Fibroblast of skin of right biceps (primary cell): Measurements from ENCODE around the gene AMOTL1.
A peak's percentile ranks its signal among the peaks of the same experiment; 100 is the strongest.

Source experiments
- DNase-seq: peaks from one replicate; pipeline ENCODE4 v3.0.0-alpha.2; 2013

AMOTL1 gene, protein sequence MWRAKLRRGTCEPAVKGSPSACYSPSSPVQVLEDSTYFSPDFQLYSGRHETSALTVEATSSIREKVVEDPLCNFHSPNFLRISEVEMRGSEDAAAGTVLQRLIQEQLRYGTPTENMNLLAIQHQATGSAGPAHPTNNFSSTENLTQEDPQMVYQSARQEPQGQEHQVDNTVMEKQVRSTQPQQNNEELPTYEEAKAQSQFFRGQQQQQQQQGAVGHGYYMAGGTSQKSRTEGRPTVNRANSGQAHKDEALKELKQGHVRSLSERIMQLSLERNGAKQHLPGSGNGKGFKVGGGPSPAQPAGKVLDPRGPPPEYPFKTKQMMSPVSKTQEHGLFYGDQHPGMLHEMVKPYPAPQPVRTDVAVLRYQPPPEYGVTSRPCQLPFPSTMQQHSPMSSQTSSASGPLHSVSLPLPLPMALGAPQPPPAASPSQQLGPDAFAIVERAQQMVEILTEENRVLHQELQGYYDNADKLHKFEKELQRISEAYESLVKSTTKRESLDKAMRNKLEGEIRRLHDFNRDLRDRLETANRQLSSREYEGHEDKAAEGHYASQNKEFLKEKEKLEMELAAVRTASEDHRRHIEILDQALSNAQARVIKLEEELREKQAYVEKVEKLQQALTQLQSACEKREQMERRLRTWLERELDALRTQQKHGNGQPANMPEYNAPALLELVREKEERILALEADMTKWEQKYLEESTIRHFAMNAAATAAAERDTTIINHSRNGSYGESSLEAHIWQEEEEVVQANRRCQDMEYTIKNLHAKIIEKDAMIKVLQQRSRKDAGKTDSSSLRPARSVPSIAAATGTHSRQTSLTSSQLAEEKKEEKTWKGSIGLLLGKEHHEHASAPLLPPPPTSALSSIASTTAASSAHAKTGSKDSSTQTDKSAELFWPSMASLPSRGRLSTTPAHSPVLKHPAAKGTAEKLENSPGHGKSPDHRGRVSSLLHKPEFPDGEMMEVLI

DNA sequence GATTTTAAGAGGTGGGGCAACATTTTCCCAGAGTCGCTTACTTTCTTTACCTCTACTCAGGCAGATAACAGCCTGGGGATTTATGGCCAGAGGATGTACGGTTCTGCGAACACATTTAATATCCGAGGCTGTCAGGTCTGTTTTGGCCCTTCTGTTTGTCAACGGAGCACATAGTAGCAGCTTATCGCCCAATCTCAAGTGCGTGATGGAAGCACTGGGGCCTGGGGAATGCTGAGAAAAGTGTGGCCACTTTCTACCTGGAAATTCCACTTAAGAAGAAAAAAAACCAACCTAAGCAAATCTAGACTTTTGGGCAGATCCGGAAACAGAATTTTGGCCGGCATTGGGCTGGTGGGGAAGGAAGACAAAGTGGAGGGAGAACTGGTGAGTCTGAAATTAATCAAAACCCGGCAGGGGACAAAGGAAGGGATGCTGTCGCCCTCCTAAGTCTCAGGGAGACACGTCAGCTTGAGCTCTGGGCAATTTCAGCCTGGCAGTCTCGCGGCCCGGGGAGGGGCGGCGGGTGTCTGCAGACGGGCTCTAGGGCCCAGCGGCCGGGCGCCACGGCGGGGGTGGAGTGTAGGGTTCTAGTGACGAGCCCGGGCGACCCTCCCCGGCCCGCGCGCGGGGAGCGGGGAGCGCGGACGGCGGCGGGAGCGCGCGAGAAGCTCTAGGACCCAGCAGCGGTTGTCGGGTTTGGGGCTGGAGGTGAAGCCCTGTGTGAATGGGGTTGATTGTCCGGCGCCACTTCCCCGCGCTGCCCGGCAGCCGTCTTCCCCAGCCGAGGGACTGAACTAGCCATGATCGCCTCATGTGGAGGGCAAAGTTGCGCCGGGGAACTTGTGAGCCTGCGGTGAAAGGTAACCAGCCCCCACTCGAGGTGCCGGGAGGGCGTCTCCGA lies at the start of gene AMOTL1:
Gene AMOTL1, plus strand, starts transcription at position 656 of the 901 bp plus-strand sequence. Its CDS starts 156 bp downstream, at position 812.
- peak; percentile 94 for DNase-seq

- no peak for DNase-seq
Measured at GRCh38 chr11:94719876-94720275, 48.3 kb upstream of the AMOTL1 start.

DNA sequence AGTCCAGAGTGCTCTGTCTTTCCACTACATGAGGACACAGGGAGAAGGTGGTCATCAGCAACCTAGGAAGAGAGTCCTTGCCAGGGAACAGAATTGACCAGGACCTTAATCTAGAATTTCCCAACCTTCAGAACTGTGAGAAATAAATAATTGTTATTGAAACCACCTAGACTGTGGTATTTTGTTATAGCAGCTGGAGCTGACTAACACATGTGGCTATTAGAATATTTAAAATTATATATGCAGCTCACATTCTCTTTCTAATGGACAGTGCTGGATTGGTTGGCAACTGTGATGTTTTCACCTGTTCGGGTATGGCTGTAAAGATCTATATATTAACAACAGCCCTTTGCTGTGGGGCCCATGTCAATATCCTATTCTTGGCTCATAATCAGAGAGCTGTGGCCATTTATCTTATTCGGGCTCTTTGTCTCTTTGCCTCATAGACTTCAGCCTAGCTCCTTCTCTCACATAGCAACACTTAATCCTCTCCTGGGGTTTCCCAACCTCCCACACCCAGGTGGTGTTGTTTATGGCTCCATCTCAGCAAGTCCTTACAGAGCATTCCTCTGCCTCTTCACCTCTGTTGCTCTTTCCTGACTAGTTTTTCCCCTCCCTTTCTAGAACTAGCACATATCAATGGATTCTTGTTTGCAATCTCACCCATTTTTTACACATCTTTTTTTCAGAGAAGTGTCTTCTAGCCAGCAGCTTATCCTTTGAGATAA lies 46.4 kb upstream of the AMOTL1 start:
- DNase-seq = no peak

DNA sequence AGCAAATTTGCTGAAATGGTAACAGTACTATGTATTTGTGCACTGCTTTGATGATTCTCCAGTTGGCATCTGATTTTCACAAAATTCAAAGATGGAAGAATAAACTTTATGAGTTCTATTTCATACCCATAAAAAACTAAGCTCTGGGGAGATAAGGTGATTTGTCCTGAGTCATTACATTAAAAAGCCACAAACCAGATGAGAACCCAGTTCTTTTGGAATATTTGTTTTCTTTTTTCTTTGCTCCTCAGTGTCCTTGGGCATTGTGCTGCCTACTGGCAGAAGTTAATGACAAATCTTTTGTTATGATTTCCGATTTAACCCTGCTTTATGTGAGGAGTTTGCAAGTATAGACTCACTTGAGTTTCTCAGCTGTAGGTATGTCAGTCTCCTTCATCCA lies 45.4 kb upstream of the AMOTL1 start:
- DNase-seq = no peak

DNA sequence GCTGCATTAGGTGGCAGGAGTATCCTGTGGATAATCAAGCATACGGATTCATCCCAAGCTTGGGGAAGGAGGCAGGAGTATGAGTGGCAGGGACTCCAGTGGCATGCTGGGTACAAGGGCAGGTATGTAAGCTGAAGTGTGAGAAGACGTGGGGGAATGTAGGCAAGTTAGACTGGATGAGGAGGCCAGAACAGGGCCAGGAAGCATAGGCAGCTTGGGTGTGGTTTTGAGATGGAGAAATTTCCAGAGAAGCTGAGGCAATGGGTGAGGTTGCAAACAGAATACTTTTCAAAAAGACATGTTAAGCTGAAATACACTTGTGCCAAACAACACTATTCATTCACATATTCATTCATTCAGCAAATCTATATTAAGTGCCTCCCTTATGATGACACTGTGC lies 43.1 kb upstream of the AMOTL1 start:
- no peak for DNase-seq

DNA sequence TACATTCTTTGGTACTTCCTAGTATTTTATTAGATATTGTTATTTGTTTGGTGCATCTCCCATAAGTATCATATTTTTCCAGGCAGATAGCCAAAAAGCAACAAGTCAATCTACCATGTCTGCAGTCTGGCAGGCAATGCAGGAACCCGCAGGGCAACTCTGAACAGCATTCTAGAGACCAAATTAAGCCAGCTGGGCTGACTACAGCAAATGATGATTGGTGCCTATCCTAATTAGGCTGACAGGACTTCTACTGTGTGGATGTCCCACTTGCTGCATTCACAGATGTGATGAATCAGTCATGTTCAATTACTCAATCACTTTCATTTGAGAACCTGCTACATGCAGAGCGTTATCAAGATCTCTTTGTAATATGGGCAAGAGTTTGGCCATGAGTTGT lies 40.3 kb upstream of the AMOTL1 start:
- DNase-seq = no peak

GRCh38 chr11:94728541-94728940 lies 39.6 kb upstream of the AMOTL1 start:
- DNase-seq = peak; percentile 44

GRCh38 chr11:94728966-94729751 lies 39.0 kb upstream of the AMOTL1 start:
- no peak for DNase-seq

- peak; percentile 18 for DNase-seq
Measured at GRCh38 chr11:94730153-94730552, 38.0 kb upstream of the AMOTL1 start.

- peak; percentile 77 for DNase-seq
Measured at GRCh38 chr11:94731880-94732601, 36.1 kb upstream of the AMOTL1 start.

DNA sequence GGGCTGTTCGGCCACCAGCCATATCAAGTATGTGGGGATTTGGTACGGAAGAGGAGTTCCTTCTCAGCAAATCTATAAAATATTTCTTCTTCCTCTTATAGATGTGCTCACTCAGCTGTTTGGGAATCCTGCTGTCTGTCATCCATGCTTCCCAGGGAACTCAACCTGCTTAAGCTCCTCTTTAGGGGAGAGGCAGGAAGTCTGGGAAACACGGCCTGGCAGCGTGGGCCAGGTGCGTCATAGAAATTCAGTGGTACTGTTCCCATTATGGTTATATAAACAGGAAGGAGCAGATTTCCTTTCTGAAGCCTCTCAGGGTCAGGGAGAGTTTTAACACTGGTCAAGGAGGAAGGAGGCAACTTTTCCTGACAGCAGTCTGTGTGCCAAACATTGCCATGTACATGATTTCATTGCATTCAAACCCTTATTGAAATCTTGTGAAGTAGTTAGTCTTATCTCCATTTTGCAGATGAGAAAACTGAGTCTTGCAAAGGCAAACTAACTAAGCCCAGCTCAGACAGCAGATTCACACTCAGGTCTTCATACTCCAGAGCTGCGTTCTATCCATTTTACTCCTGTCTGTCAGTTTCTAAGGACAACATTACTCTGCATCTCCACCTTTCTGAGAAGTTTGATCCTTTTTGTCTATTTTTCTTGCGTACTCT lies 35.4 kb upstream of the AMOTL1 start:
- DNase-seq = peak; percentile 31

- no peak for DNase-seq
Measured at GRCh38 chr11:94734563-94735275, 33.4 kb upstream of the AMOTL1 start.

GRCh38 chr11:94735907-94736306 lies 32.2 kb upstream of the AMOTL1 start:
- no peak for DNase-seq

DNA sequence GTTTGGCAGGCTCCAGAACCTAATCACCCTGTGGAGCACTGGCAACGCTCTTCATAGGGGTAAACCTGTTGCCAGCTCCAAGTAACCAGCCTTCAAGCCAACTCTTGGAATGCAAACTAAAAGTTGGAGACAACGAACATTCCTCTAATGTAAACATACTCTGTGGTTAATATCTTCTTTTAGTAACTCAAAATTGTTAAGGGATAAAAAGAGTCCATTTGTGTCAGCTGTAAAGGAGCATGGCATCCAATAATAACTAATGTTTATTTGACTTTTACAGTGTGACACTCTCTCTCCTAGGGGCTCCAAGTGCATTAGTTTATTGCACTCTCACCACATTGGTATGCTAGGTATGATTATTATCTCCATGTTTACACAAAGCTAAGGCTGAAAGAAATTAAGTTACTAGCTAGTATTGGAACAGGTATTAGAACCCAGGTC lies 31.0 kb upstream of the AMOTL1 start:
- DNase-seq = peak; percentile 66

GRCh38 chr11:94738746-94739145 lies 29.4 kb upstream of the AMOTL1 start:
- no peak for DNase-seq

DNA sequence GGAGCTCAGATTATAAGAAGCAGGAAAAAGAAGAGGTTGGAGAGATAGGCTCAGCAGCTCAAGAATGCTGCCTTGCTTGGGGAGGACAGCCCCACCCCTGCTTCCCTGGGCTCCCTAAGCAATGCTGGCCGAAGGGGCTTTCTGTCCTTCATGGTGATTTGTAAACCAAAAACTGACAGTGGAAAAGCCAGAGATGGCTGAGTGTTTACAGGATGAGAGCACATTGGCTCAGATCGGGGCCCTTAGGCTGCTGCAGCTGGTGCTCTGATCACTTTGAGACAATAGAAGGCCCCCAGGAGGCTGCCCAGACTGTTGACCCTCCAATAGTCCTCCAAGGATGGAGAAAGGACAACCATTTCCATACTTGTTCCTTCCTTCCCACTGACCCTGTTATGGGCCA lies 28.8 kb upstream of the AMOTL1 start:
- DNase-seq = no peak

DNA sequence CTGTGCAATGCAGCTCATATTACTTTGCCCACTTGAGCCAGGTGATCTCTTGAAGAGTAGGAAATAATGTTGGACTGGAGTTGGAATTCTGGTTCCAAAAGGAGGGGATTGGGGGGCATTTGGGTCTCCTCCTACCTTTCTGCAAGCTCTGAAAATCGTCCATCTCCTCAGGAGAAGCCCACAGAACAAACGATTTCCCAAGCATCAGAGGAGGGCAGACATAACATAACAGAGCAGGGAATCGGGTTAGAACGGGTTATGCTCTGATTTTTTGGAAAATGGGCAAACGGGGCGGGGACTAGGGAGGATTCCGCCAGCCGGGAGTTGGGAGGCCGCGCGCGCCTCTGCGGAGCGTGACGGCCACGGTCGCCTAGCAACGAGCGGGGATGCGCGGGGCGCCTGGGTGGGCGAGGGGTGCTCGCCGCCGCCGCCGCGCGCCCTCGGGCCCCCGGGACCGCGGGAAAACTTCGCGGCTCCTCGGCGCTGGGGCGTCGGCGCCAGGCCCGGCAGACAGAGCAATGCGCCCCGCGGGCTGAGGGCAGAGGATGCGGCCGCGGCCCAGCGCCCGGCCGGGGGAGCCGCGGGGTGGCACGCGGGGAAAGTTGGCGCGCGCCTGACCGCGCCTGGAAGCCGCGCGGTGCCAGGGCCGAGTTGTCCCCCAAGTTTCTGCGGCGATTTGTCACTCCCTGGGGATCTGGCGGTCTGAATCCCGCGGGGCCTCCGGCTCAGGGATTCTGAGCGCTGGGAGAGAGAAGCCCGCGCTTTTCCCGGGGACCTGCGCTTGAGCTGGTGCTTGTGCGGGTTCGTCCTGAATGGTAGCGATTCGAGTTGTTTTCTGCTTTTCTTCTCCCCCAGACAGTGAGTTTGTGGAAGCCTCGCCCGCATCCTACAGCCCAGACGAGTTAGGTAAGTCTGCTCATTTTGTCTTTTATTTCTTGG lies 27.8 kb upstream of the AMOTL1 start:
- peak; percentile 41 for DNase-seq
